Activated naive CD4-positive, alpha-beta T cell treated with anti-CD3 and anti-CD28 coated beads, Interleukin-2, amount 50 U/mL, for 16 hours (primary cell): ENCODE data around the gene PSMD5.
A peak's percentile ranks its signal among the peaks of the same experiment; 100 is the strongest.

ENCODE experiments used
- DNase-seq: peaks from one replicate; pipeline ENCODE4 v3.0.0-alpha.2; 2020

The PSMD5 gene

DNA sequence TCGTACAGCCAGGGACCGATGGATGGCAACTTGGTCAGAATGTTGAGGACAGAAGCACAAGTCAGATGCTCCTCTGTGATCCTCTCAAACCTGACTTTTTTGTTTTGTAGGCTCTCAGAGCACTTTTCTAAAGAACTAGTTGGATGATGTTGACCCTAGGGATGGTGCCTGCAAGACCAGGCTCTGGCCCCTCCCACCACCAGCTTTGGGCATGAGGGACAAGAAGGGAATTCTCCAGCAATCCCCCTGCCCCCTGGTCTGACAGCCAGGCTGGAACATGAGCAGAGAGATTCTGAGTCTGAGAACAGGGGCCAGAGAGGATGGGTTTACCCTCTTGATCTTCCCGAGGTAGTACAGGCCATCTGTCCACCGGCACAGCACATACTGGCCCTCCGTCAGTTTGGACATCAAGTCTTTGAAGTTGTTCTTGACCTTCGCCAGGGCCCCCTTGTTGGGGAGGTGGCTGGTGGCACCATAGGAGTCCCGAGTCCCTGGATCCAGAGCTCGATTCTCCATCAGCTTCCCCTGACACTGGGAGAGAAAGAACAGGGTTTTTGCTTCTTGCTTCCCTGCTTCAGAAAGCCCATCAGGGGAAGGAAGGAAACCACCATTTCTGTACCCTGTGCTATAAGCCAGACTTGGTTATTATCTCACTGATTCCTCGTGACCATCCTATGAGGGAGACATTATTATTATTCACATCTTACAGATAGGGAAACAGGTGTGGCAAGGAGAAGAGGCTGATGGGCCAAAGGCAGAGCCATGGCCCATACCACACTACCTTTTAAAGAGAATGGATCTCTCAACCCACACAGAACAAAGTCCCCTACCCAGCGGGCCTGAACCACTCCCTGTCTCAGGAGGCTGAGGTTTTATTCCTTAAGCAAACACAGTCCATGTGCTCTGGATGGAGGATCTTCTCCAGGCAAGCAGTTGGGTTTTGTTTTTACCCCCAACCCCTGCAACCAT, 31.8 kb upstream of the PSMD5 start:
- DNase-seq, result no peak

DNA sequence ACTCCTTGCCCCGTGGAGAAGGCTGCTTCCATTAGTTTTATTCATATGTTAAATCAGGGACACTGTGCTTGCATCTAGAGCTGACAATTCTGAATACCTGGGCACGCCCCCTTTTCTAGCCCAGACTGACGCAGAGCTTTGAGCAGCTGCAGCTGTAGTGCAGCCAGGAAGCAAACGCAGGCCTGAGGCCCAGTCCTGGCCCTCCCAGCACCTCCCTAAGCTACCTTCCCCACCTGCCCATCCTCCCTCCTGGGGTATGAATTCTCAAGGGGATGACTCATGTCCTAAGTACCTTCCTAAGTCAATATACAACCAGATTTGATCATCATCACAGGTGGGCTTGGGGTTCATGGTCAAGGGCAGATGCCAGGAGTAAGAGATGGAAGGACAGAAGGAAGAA, 30.8 kb upstream of the PSMD5 start:
- DNase-seq, result no peak

DNA sequence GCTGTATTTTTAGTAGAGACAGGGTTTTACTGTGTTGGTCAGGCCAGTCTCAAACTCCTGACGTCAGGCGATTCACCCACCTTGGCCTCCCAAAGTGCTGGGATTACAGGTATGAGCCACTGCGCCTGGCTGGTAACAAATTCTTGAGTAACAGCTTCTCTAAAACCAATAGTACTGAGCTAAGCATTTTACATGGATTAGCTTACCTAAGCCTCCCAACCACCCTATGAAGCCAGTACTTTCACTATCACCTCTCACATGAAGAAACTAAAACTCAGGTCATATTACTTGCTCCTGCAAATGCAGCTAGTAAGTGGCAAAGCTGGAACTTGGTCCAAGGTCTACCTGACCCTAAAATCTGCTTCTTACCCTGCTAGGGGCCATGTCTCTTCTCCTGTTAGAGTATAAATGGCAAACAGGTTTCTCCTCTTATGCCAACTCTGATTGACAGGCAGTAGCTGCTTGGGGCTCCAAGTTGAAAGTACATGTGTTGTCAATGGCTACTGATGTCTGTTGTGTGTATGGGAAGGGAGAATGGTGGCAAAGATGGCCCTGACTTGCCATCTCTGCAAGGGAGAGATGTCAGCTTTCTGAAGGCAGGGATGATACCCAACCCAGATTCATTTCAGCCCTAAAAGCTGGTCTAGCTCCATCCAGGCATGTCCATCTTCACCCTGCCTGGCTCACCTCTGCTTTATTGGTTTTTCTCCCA, 30.2 kb upstream of the PSMD5 start:
- no peak for DNase-seq

DNA sequence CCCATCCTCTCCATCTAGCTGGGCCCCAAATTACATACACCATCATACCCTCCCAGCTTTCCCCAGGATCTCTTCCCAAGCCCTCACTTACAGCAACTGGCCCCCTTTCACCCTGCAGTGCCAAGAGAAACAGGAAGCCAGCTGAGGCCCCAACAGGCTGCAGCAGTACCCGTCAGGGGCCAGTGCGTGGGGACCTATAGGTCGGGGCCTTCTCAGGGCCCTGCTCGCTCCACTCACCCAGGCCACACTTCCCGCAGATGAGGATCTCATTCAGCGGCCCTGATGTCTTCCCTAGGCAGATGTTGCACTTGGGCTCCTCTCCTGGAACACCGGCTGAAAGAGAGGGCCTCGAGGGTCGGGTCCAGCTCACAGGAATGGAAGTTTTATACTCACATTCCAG, 27.5 kb upstream of the PSMD5 start:
- no peak for DNase-seq

DNA sequence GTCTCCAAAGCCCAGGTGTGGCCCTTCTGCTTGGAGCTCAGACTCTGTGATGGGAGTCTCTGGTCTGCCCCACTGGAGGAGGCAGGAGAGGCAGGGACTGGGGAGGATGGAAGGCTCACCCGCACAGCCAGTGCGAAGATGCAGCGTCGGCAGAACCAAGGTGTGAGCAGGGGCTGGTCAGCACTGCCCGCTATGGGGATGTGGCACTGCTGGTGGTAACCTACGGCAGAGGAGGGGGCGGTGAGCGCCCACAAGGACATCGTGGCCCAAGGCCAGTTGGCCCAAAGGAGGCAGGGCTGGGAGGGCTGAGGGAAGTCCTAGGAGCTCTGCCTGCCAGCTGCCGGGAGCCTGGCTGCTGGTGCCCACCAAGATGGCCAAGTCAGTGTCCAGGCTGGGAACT, 27.0 kb upstream of the PSMD5 start:
- DNase-seq, result no peak

DNA sequence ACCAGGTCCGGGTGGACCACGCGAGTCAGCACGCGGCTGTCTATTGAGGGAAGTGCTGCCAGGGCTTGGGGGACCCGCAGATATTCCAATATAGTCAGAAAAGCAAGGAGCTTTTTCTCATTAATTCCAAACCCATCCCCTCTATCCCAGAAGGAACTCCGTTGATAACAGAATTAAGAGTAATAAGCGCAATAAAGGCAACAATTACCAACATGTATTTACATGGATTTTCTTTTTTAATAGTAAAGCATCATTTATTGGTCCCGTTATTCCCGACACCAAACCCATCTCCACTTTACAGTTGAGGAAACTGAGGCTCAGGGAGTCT, 26.6 kb upstream of the PSMD5 start:
- DNase-seq, result no peak

DNA sequence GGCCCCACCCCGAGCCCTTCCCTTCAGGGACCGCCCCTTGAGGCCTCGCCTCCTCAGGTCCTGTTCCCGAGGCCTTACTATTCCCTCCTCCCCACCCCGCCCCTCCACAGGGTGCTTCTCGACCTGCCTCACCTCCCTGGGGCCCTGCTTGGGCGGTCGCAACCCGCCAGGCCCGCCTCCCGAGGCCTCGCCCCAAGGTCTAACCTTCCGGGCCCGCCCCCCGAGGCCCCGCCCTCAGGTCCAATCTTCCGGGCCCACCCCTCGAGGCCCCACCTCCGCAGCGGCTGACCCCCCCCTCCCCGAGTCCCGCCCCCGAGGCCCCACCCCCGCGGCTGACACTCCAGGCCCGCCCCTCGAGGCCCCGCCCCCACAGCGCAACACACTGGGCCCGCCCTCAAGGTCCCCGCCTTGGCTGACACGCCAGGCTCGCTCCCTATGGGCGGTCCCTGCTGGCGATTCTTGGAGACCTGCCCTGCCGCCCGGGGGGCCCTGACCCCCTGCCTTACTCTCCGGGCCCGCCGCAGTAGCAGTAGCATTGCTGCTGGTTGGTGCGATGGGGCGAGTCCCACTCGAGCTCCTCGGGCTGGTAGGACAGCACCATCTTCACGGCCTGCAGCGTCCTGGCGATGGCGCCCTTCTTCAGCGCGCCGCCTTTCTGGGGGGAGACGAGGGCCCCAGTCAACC, 26.1 kb upstream of the PSMD5 start:
- DNase-seq, result peak; percentile 98

DNA sequence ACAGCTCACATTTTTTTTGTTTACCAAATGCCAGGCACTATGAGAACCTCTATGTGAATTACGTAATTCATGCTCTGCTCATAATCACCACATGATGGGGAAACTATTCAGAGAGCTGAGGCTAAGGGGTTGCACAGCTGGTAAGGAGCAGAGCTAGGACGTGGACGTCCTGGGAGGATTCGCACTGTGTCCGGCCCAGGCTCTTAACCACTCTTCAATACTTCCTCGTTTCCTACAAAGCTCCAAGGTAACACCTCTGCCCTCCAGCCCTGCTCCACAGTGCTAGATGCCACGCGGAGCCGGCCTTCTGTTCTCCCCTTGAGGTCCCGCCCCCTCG, 25.6 kb upstream of the PSMD5 start:
- DNase-seq, result no peak

DNA sequence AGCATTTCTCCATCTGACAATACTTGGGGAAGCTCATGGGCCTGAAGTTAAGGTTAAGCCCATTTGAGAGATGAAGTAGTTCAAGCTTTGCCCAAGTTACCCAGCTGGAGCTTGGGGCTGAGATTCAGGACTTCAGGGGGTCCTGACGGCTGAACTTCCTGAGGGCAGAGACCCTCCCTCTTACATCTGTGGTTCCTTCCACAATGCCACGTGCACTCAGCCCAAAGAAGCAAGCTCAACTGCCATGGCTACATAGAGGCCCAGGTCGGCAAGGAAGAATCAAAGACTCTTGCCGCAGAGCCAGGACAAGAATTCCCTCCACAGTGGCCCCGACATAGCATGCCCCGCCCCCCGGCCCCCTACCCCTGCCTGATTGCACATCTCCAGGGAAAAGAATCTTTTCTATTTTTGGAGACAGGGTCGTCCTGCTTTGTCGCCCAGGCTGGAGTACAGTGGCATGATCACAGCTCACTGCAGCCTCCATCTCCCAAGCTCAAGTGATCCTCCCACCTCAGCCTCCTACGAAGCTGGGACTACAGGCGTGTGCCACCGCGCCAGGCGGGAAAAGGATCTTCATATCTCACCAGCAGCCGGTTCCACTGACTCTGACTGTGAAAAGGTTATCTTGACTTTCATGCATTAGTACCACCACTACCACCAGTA, 25.1 kb upstream of the PSMD5 start:
- DNase-seq, result no peak

DNA sequence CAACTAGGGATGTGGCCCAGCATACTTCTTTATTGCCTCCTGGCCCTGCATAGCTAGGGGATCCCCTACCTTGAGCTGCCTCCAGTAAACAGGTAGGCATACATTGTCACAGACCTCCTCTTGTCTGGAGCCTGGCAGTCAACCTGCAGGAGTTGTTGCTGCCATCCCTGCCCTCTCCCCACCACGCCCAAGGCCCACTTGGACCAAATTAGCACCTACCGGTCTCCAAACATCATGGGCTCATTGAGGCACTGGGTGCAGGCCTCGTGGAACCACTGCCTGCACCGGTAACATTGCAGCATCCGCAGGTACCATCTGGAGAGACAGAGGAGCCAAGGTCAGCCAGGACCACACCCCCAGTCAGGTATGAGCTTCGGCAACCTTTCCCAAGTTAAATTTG, 23.9 kb upstream of the PSMD5 start:
- DNase-seq, result no peak

DNA sequence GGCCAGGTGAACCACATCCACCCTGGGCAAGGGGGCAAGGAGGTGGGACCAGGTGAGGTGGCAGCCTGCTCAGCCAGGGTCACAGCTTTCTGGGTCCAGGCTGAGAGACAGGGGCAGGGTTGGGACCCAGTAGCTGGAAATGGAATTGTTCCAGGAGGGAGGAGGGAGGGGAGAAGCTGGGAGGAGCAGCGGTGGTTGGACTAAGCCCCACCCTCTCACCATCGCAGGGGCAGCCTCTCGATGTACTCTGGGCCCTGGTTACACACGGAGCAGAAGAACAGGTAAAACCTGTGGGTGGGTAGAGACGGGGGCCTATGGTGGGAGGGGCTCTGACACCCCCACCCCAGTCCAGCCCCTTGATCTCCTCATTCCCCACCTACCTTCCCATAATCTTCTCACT, 23.1 kb upstream of the PSMD5 start:
- DNase-seq, result no peak

DNA sequence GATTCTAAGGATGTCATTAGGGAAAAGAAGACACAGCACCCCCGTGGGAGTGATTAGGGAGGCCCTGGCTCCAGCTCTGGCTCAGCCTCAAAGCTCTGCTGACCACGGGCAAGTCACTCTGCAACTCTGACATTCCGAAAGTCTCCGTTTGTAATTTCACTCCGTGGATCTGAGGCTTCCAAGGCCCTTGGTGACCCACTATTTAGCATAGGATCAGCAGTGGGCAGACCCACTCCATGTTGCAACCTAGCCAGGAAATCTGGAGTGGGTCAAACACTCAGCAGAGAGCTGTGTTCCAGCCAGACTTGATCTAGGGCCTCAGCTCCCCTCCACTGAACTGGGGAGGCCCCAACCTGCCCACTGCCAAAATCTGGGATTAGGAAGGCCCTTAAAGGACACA, 22.5 kb upstream of the PSMD5 start:
- DNase-seq, result no peak

DNA sequence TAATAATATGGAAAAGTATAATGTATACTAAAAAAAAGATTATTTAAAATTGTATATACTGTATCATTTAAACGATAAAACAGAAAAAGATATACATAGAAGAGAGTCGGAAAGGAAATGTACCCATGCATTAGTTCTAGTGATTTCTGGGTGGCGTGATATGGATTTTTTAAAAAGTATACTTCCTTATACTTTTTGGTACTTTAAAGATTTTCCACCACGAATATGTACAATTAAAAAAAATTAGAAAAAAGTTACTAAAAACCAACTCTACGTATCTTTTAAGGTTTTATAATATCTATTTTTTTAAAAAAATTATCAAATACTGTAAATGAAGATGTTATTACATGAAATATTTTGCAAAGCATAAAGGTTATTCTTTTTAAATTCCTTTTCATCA, 22.0 kb upstream of the PSMD5 start:
- no peak for DNase-seq

DNA sequence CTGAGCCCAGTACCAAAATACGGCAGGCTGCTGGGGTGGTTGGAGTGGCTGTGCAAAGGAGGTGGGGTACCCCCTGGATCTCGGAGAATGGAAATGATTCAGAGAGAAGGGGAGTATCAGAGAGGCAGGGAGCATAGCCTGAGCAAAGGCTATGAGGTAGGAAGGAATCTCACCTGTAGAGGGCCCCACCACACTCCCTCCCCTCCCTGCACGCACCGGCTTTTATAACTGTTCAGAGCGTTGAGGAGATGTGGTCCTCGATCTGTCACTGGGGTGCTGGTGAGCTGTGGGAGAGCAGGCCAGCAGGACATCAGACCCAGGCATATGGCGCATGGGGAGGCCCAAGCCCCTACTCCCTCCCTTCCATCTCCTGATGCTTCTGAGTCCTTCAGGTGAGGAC, 21.1 kb upstream of the PSMD5 start:
- no peak for DNase-seq

DNA sequence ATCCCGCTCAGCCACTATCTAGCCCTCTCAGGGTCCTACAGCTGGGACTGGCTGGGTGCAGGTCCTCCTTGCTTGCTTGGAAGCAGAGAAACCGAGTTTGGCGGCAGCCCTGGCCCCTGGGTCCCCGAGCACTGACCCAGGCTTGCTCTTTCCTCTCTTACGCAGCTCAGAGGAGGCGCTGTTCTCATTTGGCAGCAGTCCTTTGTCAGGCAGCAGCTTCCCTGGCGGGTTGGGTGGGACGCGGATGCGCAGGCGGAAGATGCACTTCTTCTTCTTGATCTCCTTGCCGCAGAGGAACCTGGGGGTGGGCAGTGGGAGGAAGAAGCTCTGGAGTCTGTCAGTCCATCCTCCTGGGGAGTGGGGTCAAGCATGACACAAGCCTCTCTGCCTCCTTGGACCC, 19.7 kb upstream of the PSMD5 start:
- no peak for DNase-seq

DNA sequence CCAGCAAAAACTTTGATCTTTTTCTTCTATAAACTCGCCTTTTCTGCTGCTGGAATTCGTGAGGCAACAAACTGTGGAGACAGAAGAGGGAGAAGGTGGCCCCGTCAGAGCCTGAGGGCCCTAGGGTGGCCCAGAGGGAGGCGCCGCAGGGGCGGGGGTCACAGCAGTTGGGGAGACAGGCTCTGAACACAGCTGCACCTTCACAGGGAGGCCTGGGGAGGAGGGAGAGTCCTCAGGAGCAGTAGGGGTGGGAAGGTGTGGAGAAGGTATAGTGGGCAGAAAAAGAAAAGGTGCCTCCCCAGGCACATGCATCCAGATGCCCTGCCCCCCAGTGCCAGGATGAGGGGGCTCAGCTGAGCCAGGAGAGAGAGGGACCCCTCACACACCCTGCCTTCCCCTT, 19.2 kb upstream of the PSMD5 start:
- no peak for DNase-seq

DNA sequence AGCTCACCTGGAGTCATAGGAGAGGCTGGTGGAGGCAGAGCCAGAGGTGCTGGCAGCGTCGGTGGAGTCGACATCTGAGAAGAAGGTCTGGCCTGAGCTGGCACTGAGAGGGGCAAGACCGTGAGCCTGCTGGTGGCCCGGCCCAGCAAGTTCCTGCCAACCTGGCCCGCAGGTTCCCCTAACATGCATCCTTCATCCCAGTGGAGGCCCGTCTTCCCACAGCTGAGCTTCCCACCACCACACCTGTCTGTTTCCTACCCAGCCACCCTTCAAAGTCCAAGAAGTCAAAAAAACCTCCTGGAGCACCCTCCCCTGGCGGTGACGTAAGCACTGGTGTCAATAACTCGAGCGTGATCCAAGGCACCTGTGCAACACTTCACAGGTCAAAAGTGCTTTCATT, 17.4 kb upstream of the PSMD5 start:
- DNase-seq, result no peak

DNA sequence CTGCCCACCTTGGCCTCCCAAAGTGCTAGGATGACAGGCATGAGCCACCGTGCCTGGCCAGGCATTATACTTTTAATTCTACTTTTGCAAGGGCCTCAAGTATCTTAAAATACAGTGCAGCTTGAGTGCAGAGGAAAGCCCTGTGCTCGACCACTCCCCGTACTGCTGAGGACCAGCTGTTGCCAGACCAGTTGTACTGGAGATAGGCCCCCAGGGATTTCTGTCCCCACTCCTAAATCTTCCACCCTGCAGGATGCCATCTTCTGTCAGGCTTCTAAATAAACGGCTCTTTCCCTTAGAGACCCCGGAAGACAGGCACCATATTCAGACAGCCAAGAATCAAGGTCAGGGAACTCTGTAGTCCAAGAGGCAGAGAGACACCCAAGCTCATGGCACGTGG, 16.6 kb upstream of the PSMD5 start:
- DNase-seq, result no peak

DNA sequence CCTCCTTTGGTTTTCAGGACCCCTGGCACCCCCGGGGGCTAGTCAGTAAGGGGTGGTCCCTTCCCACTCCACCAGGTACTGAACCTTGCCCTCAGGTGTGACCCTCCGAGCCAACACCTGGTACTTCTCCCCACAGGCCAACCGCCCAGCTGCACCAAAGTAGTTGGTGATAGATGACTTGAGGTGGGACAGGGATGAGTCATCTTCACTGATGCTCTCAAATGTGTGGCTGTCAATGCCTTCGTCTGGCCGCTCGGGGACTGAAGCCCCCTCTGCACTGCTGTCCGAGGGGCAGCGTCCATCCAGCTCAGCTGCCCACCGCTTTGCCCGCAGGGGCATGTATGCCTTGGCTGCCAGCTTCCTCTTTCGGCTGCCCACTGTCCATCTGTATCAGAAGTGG, 15.2 kb upstream of the PSMD5 start:
- DNase-seq, result no peak

DNA sequence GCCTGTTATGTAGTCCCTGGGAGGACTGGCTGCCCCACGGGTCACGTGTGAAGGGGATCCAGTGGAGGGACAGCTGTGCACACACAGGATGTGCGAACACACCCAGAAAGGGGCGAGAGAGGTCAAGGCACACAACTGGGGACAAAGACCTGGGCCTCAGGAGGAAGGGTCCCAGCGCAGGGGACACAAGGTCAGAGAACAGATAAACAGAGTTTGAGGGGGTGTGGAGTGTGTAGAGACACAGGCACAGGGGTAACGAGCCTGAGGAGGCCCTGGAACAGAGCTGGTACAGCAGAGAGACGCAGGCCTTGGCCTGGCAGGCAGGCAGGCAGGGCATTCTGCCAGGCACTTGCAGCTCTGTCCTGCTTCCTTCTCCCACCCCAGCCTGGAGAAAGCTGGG, 14.8 kb upstream of the PSMD5 start:
- no peak for DNase-seq

DNA sequence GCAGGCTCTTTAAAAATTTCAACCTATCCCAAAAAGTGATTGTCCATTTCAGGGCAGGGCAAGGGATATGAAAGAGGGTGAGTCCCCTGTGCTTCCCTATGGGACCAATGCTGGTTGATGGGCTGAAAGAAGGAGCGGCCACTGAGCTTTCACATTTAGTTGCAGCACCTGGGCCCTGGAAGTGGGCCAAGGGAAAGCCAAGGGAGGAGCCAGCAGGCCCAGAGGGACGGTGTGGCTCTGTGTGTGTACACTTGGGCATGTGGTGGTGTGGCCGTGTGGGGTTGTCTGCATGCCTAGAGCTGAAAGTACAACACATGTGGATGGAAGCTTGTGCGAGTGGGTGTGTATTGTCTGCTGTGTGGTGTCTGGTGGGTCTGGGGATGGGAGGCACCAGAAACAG, 14.0 kb upstream of the PSMD5 start:
- no peak for DNase-seq

DNA sequence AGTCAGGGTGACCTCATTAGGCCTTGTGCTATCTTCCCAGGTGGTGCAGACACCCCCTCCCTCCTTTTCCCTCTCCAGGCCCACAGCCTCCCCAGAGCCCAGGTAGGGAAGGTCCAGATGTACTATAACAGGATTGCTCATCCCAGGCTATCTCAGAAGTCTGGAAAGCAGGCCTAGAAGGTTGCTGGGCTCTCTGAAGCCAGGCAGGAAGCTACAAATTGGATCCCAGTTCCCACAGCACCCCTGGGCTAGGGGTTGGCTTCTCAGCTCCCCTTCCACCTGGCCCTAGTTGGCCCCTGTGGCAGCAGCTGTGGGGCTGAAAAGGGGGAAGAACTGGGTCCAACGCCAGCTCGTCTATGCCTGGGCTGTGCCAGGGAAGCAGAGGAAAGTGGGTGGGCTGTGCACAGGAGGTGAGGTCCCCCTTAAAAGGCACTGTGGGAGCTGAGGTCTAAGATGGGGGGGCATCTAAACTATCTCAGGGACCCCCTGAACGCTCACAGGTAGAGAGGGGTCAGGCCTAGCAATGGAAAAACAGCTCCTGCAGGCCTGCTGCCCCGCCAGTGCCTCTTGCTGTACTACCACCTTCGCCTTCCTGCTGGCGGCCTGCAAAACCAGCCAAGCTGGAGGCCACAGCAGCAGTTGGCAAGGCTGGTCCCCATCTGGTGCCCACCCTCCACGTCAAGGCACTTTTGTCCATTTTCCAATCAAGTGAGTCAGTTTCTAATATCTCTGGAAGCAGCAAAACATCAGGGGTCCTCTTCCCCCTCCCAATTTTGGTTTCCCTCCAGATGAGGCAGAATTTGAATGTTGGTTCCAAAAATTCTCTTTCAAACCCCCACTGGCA, 13.3 kb upstream of the PSMD5 start:
- no peak for DNase-seq
